ENCODE data around the gene RSPH10B2. TPM values are rescaled to one million over a fixed set of nuclear protein-coding genes. Genes with fewer than 3 reads are reported as not detected.
A peak's percentile ranks its signal among the peaks of the same experiment; 100 is the strongest.

RSPH10B2 gene
- total and polyA plus RNA-seq, 2 of the 13 experiments (the other 11 are each of a cell fraction or from before 2014, with no cell fraction given): 0.31 TPM; not detected in 1

DNA sequence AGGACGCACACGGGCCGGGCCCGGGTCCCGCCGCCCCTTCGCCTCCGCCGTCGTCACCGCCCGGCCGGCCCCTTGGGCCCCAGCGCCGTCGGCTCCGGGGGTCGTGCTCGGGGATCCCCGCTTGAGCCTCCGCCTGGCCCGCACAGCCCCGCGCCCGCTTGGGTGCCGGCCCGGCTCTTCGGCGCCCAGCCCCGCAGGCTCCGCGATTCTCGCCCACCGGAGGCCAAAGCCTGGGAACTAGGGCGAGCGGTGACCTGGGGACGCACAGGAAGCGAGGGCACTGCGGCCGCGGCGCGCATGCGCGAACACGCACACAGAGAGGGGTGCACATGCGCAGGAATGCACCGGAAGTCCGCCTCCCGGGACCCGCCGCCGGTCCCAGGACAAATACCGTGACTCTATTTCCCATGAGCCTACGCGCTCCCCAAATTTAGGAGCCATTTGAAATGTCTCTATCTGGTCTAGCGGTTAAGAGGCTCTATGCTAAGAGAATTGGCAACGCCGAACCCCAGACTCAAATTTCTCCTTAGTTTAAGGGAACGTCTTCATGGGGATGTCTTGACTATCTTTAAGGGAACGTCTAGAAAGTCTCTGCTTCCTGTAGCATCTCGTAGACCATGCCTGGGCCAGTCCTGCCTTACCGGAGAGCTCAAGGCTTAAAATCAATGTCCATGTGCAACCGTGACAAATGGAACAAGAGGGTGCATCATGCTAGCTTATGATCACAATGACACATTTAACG is 47.1 kb upstream of the RSPH10B2 start, which contains the start of gene ZNF12 (continued):
- TF ChIP-seq, protein P1, sequence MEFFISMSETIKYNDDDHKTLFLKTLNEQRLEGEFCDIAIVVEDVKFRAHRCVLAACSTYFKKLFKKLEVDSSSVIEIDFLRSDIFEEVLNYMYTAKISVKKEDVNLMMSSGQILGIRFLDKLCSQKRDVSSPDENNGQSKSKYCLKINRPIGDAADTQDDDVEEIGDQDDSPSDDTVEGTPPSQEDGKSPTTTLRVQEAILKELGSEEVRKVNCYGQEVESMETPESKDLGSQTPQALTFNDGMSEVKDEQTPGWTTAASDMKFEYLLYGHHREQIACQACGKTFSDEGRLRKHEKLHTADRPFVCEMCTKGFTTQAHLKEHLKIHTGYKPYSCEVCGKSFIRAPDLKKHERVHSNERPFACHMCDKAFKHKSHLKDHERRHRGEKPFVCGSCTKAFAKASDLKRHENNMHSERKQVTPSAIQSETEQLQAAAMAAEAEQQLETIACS (CRISPR knock-in tag; IDR thresholded peaks at IDR 0.05): no peak
- TF ChIP-seq EHMT2 (IDR thresholded peaks at IDR 0.05; ENCODE audit: borderline replicate concordance, low read depth, low read length) (no peak), ZZZ3 (CRISPR knock-in tag; IDR thresholded peaks at IDR 0.05; ENCODE audit: borderline replicate concordance) (peak; percentile 54; the same call in 1 of the 2 replicates), ZNF614 (CRISPR knock-in tag; IDR thresholded peaks at IDR 0.05; ENCODE audit: borderline replicate concordance) (no peak), SMYD3 (CRISPR knock-in tag; IDR thresholded peaks at IDR 0.05) (no peak), TCF7 (IDR thresholded peaks at IDR 0.05; ENCODE audit: low read depth) (no peak), MAFF (IDR thresholded peaks at IDR 0.05; ENCODE audit: low read depth, low read length) (no peak), ZFY (CRISPR knock-in tag; IDR thresholded peaks at IDR 0.05) (peak; percentile 98), ELF4 (CRISPR knock-in tag; IDR thresholded peaks at IDR 0.05; ENCODE audit: borderline replicate concordance) (no peak), MEIS2 (CRISPR knock-in tag; IDR thresholded peaks at IDR 0.05) (0 out of 2 replicates have a peak, but pooled peaks have one; percentile 21), NR2C2 (CRISPR knock-in tag; IDR thresholded peaks at IDR 0.05; ENCODE audit: borderline replicate concordance) (peak; percentile 91), ZSCAN31 (CRISPR knock-in tag; IDR thresholded peaks at IDR 0.05; ENCODE audit: low read depth) (no peak), ZNF775 (CRISPR knock-in tag; IDR thresholded peaks at IDR 0.05; ENCODE audit: borderline replicate concordance) (no peak), CEBPG (CRISPR knock-in tag; IDR thresholded peaks at IDR 0.05) (no peak)
- TF ChIP-seq, protein P2, sequence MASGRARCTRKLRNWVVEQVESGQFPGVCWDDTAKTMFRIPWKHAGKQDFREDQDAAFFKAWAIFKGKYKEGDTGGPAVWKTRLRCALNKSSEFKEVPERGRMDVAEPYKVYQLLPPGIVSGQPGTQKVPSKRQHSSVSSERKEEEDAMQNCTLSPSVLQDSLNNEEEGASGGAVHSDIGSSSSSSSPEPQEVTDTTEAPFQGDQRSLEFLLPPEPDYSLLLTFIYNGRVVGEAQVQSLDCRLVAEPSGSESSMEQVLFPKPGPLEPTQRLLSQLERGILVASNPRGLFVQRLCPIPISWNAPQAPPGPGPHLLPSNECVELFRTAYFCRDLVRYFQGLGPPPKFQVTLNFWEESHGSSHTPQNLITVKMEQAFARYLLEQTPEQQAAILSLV (CRISPR knock-in tag; IDR thresholded peaks at IDR 0.05; ENCODE audit: borderline replicate concordance): peak; percentile 49; the same call in 1 of the 2 replicates
- TF ChIP-seq, protein P3, sequence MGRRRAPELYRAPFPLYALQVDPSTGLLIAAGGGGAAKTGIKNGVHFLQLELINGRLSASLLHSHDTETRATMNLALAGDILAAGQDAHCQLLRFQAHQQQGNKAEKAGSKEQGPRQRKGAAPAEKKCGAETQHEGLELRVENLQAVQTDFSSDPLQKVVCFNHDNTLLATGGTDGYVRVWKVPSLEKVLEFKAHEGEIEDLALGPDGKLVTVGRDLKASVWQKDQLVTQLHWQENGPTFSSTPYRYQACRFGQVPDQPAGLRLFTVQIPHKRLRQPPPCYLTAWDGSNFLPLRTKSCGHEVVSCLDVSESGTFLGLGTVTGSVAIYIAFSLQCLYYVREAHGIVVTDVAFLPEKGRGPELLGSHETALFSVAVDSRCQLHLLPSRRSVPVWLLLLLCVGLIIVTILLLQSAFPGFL (CRISPR knock-in tag; IDR thresholded peaks at IDR 0.05): no peak
- TF ChIP-seq, protein P4, sequence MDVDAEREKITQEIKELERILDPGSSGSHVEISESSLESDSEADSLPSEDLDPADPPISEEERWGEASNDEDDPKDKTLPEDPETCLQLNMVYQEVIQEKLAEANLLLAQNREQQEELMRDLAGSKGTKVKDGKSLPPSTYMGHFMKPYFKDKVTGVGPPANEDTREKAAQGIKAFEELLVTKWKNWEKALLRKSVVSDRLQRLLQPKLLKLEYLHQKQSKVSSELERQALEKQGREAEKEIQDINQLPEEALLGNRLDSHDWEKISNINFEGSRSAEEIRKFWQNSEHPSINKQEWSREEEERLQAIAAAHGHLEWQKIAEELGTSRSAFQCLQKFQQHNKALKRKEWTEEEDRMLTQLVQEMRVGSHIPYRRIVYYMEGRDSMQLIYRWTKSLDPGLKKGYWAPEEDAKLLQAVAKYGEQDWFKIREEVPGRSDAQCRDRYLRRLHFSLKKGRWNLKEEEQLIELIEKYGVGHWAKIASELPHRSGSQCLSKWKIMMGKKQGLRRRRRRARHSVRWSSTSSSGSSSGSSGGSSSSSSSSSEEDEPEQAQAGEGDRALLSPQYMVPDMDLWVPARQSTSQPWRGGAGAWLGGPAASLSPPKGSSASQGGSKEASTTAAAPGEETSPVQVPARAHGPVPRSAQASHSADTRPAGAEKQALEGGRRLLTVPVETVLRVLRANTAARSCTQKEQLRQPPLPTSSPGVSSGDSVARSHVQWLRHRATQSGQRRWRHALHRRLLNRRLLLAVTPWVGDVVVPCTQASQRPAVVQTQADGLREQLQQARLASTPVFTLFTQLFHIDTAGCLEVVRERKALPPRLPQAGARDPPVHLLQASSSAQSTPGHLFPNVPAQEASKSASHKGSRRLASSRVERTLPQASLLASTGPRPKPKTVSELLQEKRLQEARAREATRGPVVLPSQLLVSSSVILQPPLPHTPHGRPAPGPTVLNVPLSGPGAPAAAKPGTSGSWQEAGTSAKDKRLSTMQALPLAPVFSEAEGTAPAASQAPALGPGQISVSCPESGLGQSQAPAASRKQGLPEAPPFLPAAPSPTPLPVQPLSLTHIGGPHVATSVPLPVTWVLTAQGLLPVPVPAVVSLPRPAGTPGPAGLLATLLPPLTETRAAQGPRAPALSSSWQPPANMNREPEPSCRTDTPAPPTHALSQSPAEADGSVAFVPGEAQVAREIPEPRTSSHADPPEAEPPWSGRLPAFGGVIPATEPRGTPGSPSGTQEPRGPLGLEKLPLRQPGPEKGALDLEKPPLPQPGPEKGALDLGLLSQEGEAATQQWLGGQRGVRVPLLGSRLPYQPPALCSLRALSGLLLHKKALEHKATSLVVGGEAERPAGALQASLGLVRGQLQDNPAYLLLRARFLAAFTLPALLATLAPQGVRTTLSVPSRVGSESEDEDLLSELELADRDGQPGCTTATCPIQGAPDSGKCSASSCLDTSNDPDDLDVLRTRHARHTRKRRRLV (CRISPR knock-in tag; IDR thresholded peaks at IDR 0.05): 0 out of 2 replicates have a peak, but pooled peaks have one; percentile 49
- TF ChIP-seq, protein P5, sequence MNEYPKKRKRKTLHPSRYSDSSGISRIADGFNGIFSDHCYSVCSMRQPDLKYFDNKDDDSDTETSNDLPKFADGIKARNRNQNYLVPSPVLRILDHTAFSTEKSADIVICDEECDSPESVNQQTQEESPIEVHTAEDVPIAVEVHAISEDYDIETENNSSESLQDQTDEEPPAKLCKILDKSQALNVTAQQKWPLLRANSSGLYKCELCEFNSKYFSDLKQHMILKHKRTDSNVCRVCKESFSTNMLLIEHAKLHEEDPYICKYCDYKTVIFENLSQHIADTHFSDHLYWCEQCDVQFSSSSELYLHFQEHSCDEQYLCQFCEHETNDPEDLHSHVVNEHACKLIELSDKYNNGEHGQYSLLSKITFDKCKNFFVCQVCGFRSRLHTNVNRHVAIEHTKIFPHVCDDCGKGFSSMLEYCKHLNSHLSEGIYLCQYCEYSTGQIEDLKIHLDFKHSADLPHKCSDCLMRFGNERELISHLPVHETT (CRISPR knock-in tag; conservative IDR thresholded peaks at IDR 0.05): no peak

All from HepG2 (cell line).